SK-N-SH treated with all-trans-retinoic acid at 6 μM for 48 hours (cell line): ENCODE measurements around the gene PDGFC.

Experiments
- BACH2 ChIP-seq: fragments of 250-450 bp; sonication (Bioruptor Pico); IDR thresholded peaks from 2 replicates; pipeline ENCODE4 v1.9.0; 2021; ENCODE audit warnings: mild to moderate bottlenecking, borderline replicate concordance
- CSDC2 ChIP-seq: fragments of 250-450 bp; sonication (Bioruptor Pico); IDR thresholded peaks from 2 replicates; pipeline ENCODE4 v1.5.0; 2020; ENCODE audit warnings: mild to moderate bottlenecking, moderate library complexity
- GLIS3 ChIP-seq: fragments of 250-450 bp; sonication (Bioruptor Pico); IDR thresholded peaks from 2 replicates; pipeline ENCODE4 v1.5.0; 2020; ENCODE audit warnings: mild to moderate bottlenecking, moderate library complexity
- RARB ChIP-seq: fragments of 250-450 bp; sonication (Bioruptor Pico); IDR thresholded peaks from 2 replicates; pipeline ENCODE4 v1.8.0; 2021; ENCODE audit warnings: mild to moderate bottlenecking, moderate library complexity
- SNAI2 ChIP-seq: fragments of 250-450 bp; sonication (Bioruptor Pico); IDR thresholded peaks from 2 replicates; pipeline ENCODE4 v1.5.0; 2020; ENCODE audit warnings: mild to moderate bottlenecking, moderate library complexity
- TOX ChIP-seq: fragments of 250-450 bp; sonication (Bioruptor Pico); IDR thresholded peaks from 2 replicates; pipeline ENCODE4 v1.8.0; 2021; ENCODE audit warnings: mild to moderate bottlenecking, moderate library complexity, borderline replicate concordance
- ZC3H10 ChIP-seq: fragments of 250-450 bp; sonication (Bioruptor Pico); IDR thresholded peaks from 2 replicates; pipeline ENCODE4 v1.5.1; 2021; ENCODE audit warnings: mild to moderate bottlenecking, moderate library complexity
- ZNF70 ChIP-seq: fragments of 450-650 bp; formaldehyde crosslinking; IDR thresholded peaks from 2 replicates; pipeline ENCODE4 v1.5.0; 2020; ENCODE audit warnings: mild to moderate bottlenecking, moderate library complexity
- TF ChIP-seq, protein P1 (sequence below): fragments of 250-450 bp; sonication (Bioruptor Pico); IDR thresholded peaks from 2 replicates; pipeline ENCODE4 v1.5.1; 2020; ENCODE audit warnings: low read depth, mild to moderate bottlenecking, moderate library complexity
- TF ChIP-seq, protein P2 (sequence below): fragments of 250-450 bp; sonication (Bioruptor Pico); IDR thresholded peaks from 2 replicates; pipeline ENCODE4 v1.8.0; 2020; ENCODE audit warnings: mild to moderate bottlenecking, moderate library complexity, borderline replicate concordance
- TF ChIP-seq, protein P3 (sequence below): fragments of 250-450 bp; sonication (Bioruptor Pico); IDR thresholded peaks from 2 replicates; pipeline ENCODE4 v1.8.0; 2021; ENCODE audit warnings: low read depth, mild to moderate bottlenecking, moderate library complexity, borderline replicate concordance
- TF ChIP-seq, protein P4 (sequence below): fragments of 250-450 bp; sonication (Bioruptor Pico); IDR thresholded peaks from 2 replicates; pipeline ENCODE4 v1.5.0; 2020; ENCODE audit warnings: mild to moderate bottlenecking, moderate library complexity

DNA sequence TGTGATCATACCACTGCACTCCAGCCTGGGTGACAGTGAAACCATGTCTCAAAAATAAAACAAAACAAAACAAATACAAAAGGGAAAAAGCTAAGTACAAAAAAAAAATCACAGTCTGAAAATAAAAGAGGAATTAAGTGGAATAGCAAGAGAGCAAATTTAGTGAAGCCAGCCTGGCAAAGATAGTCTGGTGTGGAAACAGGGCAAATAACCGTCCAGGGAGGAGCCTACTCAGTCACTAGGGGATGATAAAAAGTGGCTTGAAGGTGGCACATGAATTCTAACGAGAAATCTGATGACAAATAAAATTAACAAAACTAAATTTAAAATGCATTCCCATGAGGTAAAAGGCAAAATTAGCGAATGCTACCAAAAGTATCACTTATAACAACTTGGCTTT, 8.2 kb downstream of the PDGFC start:
- TF ChIP-seq ZC3H10 (no peak), GLIS3 (CRISPR knock-in tag) (no peak), RARB (no peak), TOX (CRISPR knock-in tag) (no peak), CSDC2 (CRISPR knock-in tag) (no peak), SNAI2 (no peak), BACH2 (CRISPR knock-in tag) (no peak), ZNF70 (CRISPR knock-in tag) (no peak)
- TF ChIP-seq, protein P1, sequence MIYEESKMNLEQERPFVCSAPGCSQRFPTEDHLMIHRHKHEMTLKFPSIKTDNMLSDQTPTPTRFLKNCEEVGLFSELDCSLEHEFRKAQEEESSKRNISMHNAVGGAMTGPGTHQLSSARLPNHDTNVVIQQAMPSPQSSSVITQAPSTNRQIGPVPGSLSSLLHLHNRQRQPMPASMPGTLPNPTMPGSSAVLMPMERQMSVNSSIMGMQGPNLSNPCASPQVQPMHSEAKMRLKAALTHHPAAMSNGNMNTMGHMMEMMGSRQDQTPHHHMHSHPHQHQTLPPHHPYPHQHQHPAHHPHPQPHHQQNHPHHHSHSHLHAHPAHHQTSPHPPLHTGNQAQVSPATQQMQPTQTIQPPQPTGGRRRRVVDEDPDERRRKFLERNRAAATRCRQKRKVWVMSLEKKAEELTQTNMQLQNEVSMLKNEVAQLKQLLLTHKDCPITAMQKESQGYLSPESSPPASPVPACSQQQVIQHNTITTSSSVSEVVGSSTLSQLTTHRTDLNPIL (CRISPR knock-in tag) = no peak
- TF ChIP-seq, protein P2, sequence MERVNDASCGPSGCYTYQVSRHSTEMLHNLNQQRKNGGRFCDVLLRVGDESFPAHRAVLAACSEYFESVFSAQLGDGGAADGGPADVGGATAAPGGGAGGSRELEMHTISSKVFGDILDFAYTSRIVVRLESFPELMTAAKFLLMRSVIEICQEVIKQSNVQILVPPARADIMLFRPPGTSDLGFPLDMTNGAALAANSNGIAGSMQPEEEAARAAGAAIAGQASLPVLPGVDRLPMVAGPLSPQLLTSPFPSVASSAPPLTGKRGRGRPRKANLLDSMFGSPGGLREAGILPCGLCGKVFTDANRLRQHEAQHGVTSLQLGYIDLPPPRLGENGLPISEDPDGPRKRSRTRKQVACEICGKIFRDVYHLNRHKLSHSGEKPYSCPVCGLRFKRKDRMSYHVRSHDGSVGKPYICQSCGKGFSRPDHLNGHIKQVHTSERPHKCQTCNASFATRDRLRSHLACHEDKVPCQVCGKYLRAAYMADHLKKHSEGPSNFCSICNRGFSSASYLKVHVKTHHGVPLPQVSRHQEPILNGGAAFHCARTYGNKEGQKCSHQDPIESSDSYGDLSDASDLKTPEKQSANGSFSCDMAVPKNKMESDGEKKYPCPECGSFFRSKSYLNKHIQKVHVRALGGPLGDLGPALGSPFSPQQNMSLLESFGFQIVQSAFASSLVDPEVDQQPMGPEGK (CRISPR knock-in tag) = no peak
- TF ChIP-seq, protein P3, sequence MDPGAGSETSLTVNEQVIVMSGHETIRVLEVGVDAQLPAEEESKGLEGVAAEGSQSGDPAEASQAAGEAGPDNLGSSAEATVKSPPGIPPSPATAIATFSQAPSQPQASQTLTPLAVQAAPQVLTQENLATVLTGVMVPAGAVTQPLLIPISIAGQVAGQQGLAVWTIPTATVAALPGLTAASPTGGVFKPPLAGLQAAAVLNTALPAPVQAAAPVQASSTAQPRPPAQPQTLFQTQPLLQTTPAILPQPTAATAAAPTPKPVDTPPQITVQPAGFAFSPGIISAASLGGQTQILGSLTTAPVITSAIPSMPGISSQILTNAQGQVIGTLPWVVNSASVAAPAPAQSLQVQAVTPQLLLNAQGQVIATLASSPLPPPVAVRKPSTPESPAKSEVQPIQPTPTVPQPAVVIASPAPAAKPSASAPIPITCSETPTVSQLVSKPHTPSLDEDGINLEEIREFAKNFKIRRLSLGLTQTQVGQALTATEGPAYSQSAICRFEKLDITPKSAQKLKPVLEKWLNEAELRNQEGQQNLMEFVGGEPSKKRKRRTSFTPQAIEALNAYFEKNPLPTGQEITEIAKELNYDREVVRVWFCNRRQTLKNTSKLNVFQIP (CRISPR knock-in tag) = no peak
- TF ChIP-seq, protein P4, sequence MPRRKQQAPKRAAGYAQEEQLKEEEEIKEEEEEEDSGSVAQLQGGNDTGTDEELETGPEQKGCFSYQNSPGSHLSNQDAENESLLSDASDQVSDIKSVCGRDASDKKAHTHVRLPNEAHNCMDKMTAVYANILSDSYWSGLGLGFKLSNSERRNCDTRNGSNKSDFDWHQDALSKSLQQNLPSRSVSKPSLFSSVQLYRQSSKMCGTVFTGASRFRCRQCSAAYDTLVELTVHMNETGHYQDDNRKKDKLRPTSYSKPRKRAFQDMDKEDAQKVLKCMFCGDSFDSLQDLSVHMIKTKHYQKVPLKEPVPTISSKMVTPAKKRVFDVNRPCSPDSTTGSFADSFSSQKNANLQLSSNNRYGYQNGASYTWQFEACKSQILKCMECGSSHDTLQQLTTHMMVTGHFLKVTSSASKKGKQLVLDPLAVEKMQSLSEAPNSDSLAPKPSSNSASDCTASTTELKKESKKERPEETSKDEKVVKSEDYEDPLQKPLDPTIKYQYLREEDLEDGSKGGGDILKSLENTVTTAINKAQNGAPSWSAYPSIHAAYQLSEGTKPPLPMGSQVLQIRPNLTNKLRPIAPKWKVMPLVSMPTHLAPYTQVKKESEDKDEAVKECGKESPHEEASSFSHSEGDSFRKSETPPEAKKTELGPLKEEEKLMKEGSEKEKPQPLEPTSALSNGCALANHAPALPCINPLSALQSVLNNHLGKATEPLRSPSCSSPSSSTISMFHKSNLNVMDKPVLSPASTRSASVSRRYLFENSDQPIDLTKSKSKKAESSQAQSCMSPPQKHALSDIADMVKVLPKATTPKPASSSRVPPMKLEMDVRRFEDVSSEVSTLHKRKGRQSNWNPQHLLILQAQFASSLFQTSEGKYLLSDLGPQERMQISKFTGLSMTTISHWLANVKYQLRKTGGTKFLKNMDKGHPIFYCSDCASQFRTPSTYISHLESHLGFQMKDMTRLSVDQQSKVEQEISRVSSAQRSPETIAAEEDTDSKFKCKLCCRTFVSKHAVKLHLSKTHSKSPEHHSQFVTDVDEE = no peak
